OCI-LY7 (cell line): ENCODE results near the gene ASIC3. TPM values are rescaled to one million over a fixed set of nuclear protein-coding genes. Genes with fewer than 3 reads are reported as not detected.

Experiments used
- BruUV-seq: library from RNA; stranded (reverse); fragments of 400-500 nt; replicated peaks from 2 replicates; lab custom pipeline; 2021; lab: Mats Ljungman, UMichigan
- CTCF ChIA-PET: fragments of 300-600 bp; sonication (Branson Sonifier 250); formaldehyde crosslinking; loops from one replicate; lab custom pipeline; 2022; ENCODE audit warnings: antibody characterized with exemption; ENCODE audit not compliant: unreplicated experiment; lab: Charles Lee
- POLR2A ChIA-PET: fragments of 300-600 bp; sonication (Branson Sonifier 250); formaldehyde crosslinking; loops from one replicate; lab custom pipeline; 2022; ENCODE audit warnings: antibody characterized with exemption; lab: Charles Lee
- DNase-seq: peaks from one replicate; pipeline ENCODE4 v3.0.0-alpha.2; 2015; ENCODE audit warnings: low spot score
- H2AFZ ChIP-seq: fragments of 200-600 bp; sonication (generic), shearing (Covaris generic); 2 replicates; pipeline ENCODE4 v1.6.1; 2014; ENCODE audit warnings: mild to moderate bottlenecking, antibody characterized with exemption, low read length, moderate library complexity
- H3K27ac ChIP-seq: fragments of 200-600 bp; sonication (generic); 2 replicates; pipeline ENCODE4 v1.5.1; 2014; ENCODE audit warnings: mixed run types, low read depth, mild to moderate bottlenecking, moderate library complexity, low read length, inconsistent platforms; ENCODE audit not compliant: poor library complexity, severe bottlenecking
- H3K36me3 ChIP-seq: fragments of 200-600 bp; sonication (generic); 2 replicates; pipeline ENCODE4 v1.6.1; 2014; ENCODE audit warnings: mild to moderate bottlenecking, antibody characterized with exemption, low read length, moderate library complexity, mixed read lengths; ENCODE audit not compliant: insufficient read depth
- H3K4me1 ChIP-seq: fragments of 200-600 bp; sonication (generic); 2 replicates; pipeline ENCODE4 v1.5.1; 2014; ENCODE audit warnings: mild to moderate bottlenecking, low read length; ENCODE audit not compliant: insufficient read depth, poor library complexity, severe bottlenecking
- H3K4me2 ChIP-seq: fragments of 200-600 bp; sonication (generic); 2 replicates; pipeline ENCODE4 v1.6.1; 2014; ENCODE audit warnings: mild to moderate bottlenecking, low read length
- H3K4me3 ChIP-seq: fragments of 200-600 bp; sonication (generic); 2 replicates; pipeline ENCODE4 v1.5.1; 2014; ENCODE audit warnings: mild to moderate bottlenecking, low read depth, low read length; ENCODE audit not compliant: poor library complexity, severe bottlenecking
- H3K79me2 ChIP-seq: fragments of 200-600 bp; sonication (generic); 2 replicates; pipeline ENCODE4 v1.6.1; 2016; ENCODE audit warnings: low read depth, mild to moderate bottlenecking, low read length, moderate library complexity, mixed read lengths; ENCODE audit not compliant: insufficient read depth
- H3K9me2 ChIP-seq: fragments of 200-600 bp; sonication (generic); 2 replicates; pipeline ENCODE4 v1.6.1; 2016; ENCODE audit warnings: mild to moderate bottlenecking, low read length, mixed read lengths; ENCODE audit not compliant: insufficient read depth
- H3K9me3 ChIP-seq: fragments of 200-600 bp; sonication (generic); 2 replicates; pipeline ENCODE4 v1.6.1; 2014; ENCODE audit warnings: mild to moderate bottlenecking, mixed run types, low read length, mixed read lengths
- H4K20me1 ChIP-seq: fragments of 200-600 bp; sonication (generic); 2 replicates; pipeline ENCODE4 v1.6.1; 2014; ENCODE audit warnings: mild to moderate bottlenecking, antibody characterized with exemption, low read length, moderate library complexity, mixed read lengths; ENCODE audit not compliant: insufficient read depth
- CTCF ChIP-seq: fragments of 200-600 bp; sonication (generic); conservative IDR thresholded peaks from 2 replicates; pipeline ENCODE4 v1.5.1; 2014; ENCODE audit warnings: mild to moderate bottlenecking, antibody characterized with exemption, low read length, moderate library complexity, mixed read lengths
- EZH2phosphoT487 ChIP-seq: fragments of 200-600 bp; sonication (generic); IDR thresholded peaks from 2 replicates; pipeline ENCODE4 v1.6.1; 2018; ENCODE audit warnings: low read depth, borderline replicate concordance, mild to moderate bottlenecking, mixed run types, antibody characterized with exemption, low read length, moderate library complexity, mixed read lengths
- intact Hi-C: fragments of 100-400 bp; cut with micrococcal nuclease; formaldehyde crosslinking; loops from one replicate; pipeline ENCODE4 v1.10.0; 2022; ENCODE audit not compliant: unreplicated experiment
- total RNA-seq, 2 experiments: library from RNA; depleted of rRNA in 1 of 2; stranded (reverse); fragments of >200 nt in 1 of 2; shearing (Covaris generic) in 1 of 2; gene quantifications; 2 replicates each; pipeline ENCODE4 v1.2.3, GENCODE V29; 2014 to 2022

Gene ASIC3
- total RNA-seq, 2 experiments from 2014 or later, result 3.3 to 14.8 TPM

- no peak for TF ChIP-seq CTCF
- no peak for TF ChIP-seq EZH2phosphoT487
- POLR2A ChIA-PET, result no interaction called here
- Histone ChIP-seq H3K27ac (no peak overlapping the region), H3K4me3 (no peak overlapping the region), H2AFZ (no peak overlapping the region), H3K79me2 (no peaks in the 10 kb centered on the region), H3K36me3 (peaks cover 80% of the 10 kb centered on the region), H3K9me2 (no peaks in the 10 kb centered on the region), H4K20me1 (no peaks in the 10 kb centered on the region), H3K9me3 (no peaks in the 10 kb centered on the region), H3K4me2 (no peak overlapping the region), H3K4me1 (no peaks in the 10 kb centered on the region)
- intact Hi-C loops, result no loop called here
- no TSS peak for BruUV-seq
- CTCF ChIA-PET, result no interaction called here
- DNase-seq, result no peak
Measured at GRCh38 chr7:151069841-151070573, 21.7 kb downstream of the ASIC3 start.

DNA sequence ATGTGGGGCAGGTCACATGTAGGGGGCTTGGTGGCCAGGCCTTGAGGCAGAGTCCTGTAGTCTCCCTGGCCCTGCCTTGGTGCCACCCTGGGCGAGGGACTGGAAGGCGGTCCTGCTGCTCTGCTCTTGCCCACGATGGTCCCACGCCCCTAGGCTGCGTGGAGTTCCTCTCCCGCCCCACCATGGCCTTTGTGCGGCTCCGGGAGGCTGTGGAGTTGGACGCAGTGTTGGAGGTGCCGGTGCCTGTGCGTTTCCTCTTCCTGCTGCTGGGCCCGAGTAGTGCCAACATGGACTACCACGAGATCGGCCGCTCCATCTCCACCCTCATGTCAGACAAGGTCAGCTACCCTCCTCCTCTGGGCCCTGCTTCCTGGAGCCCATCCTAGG is 22.2 kb downstream of the ASIC3 start:
- DNase-seq, result no peak
- H3K9me2 ChIP-seq, result no peaks in the 10 kb centered on the region
- no peaks in the 10 kb centered on the region for H3K79me2 ChIP-seq
- ChIA-PET POLR2A (no interaction called here), CTCF (interaction anchor here (0.6 kb wide), 1 partner anchor 41 kb away, joined by 3 read pairs; no protein-coding TSS in a partner anchor)
- no TSS peak for BruUV-seq
- H3K4me3 ChIP-seq, result no peak overlapping the region
- intact Hi-C loops, result no loop called here
- no peak overlapping the region for H3K27ac ChIP-seq
- H4K20me1 ChIP-seq, result no peaks in the 10 kb centered on the region
- TF ChIP-seq CTCF, result no peak
- TF ChIP-seq EZH2phosphoT487, result no peak
- no peaks in the 10 kb centered on the region for H3K9me3 ChIP-seq
- no peak overlapping the region for H2AFZ ChIP-seq
- peaks cover 79% of the 10 kb centered on the region for H3K36me3 ChIP-seq
- no peak overlapping the region for H3K4me2 ChIP-seq
- no peaks in the 10 kb centered on the region for H3K4me1 ChIP-seq
